HG03159 (cell line): ENCODE measurements around the gene NTSR1.

Experiments
- ATAC-seq: cut with Tn5 transposase; IDR thresholded peaks from one replicate; pipeline ENCODE4 v1.9.1; 2021; ENCODE audit warnings: mild to moderate bottlenecking, moderate library complexity; ENCODE audit not compliant: unreplicated experiment

NTSR1 gene

DNA sequence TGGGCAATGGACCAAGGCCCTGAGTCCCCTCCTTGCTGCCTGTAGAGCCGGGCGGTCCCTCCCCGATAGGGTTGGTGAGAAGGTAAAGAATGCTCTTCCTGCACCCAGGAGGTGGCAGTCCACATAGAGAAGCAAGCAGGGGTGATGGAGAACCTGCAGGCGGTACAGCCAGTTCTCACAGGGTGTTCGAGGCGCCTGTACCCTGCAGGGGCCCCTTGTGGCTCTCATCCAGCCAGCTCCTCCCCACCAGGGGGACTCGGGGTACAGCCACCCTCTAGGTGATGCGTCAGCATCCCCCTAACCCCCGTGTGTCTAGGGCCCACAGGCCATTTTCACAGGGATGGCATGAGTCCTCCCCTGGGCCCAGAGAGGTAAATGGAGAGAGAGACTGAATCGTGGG lies 103.1 kb downstream of the NTSR1 start:
- ATAC-seq = no peak
